Smooth muscle cell (in vitro differentiated cells): ENCODE data around the gene SERPINB12. TPM values are rescaled to one million over a fixed set of nuclear protein-coding genes. Genes with fewer than 3 reads are reported as not detected.

ENCODE experiments used
- DNase-seq: peaks from one replicate; lab custom pipeline; 2025; ENCODE audit not compliant: unreplicated experiment; lab: John Stamatoyannopoulos, UW
- H2AFZ ChIP-seq: fragments of 200-600 bp; sonication (generic); 2 replicates; pipeline ENCODE4 v1.6.0; 2016; ENCODE audit warnings: antibody characterized with exemption, low read depth, mild to moderate bottlenecking
- H3F3A ChIP-seq: fragments of 200-600 bp; sonication (generic); 2 replicates; pipeline ENCODE4 v1.6.0; 2017; ENCODE audit warnings: antibody characterized with exemption, low read depth
- H3K27ac ChIP-seq: fragments of 200-600 bp; sonication (generic); 2 replicates; pipeline ENCODE4 v1.5.1; 2016; ENCODE audit warnings: low read depth, mild to moderate bottlenecking
- H3K27me3 ChIP-seq: fragments of 200-600 bp; sonication (generic); 2 replicates; pipeline ENCODE4 v1.6.1; 2016; ENCODE audit warnings: low read depth, mild to moderate bottlenecking
- H3K36me3 ChIP-seq: fragments of 200-600 bp; sonication (generic); 2 replicates; pipeline ENCODE4 v1.5.1; 2016; ENCODE audit warnings: low read depth
- H3K4me1 ChIP-seq: fragments of 200-600 bp; sonication (generic); 2 replicates; pipeline ENCODE4 v1.5.1; 2016; ENCODE audit warnings: low read depth
- H3K4me2 ChIP-seq: fragments of 200-600 bp; sonication (generic); 2 replicates; pipeline ENCODE4 v1.6.0; 2016; ENCODE audit warnings: mild to moderate bottlenecking
- H3K4me3 ChIP-seq: fragments of 200-600 bp; sonication (generic); 2 replicates; pipeline ENCODE4 v1.5.1; 2016; ENCODE audit warnings: mild to moderate bottlenecking
- H3K79me2 ChIP-seq: fragments of 200-600 bp; sonication (generic); 2 replicates; pipeline ENCODE4 v1.6.0; 2016; ENCODE audit warnings: low read depth, mild to moderate bottlenecking
- H3K9ac ChIP-seq: fragments of 200-600 bp; sonication (generic); 2 replicates; pipeline ENCODE4 v1.6.0; 2016; ENCODE audit warnings: low read depth
- H3K9me3 ChIP-seq: fragments of 200-600 bp; sonication (generic); replicated peaks from 2 replicates; pipeline ENCODE4 v1.5.1; 2016; ENCODE audit warnings: low read depth
- H4K20me1 ChIP-seq: fragments of 200-600 bp; sonication (generic); 2 replicates; pipeline ENCODE4 v1.6.0; 2016; ENCODE audit warnings: low read depth
- CTCF ChIP-seq: fragments of 200-600 bp; sonication (generic); IDR thresholded peaks from 2 replicates; pipeline ENCODE4 v1.5.1; 2017; ENCODE audit warnings: borderline replicate concordance, mild to moderate bottlenecking, antibody characterized with exemption; ENCODE audit not compliant: insufficient read depth, poor library complexity, severe bottlenecking
- WGBS: methylation state at CpG from one replicate; pipeline ENCODE4 v1.1.7; 2016; ENCODE audit warnings: low lambda C conversion rate; 5-methylcytosine and 5-hydroxymethylcytosine counted together
- polyA plus RNA-seq: library from polyadenylated mRNA; unstranded; fragments of >200 nt; fragmentation: Nextera tagmentation; extraction: Ambion mirVana; gene quantifications from 2 replicates; pipeline ENCODE4 v1.2.1, GENCODE V29; 2016
- total RNA-seq: library from RNA; depleted of rRNA; stranded (reverse); fragments of >200 nt; gene quantifications from 2 replicates; pipeline ENCODE4 v1.2.3, GENCODE V29; 2014

The SERPINB12 gene
- total and polyA plus RNA-seq, 2 experiments from 2014 or later: 1.3 to 16.4 TPM

GRCh38 chr18:63590966-63591695, 49.0 kb downstream of the SERPINB12 start:
- H3K9me3 ChIP-seq: no peaks in the 10 kb centered on the region
- no peak overlapping the region for H3K9ac ChIP-seq
- H3F3A ChIP-seq: no peaks in the 10 kb centered on the region
- H3K4me2 ChIP-seq: no peak overlapping the region
- no peaks in the 10 kb centered on the region for H3K36me3 ChIP-seq
- H3K27ac ChIP-seq: no peak overlapping the region
- no peaks in the 10 kb centered on the region for H3K27me3 ChIP-seq
- no peak overlapping the region for H3K4me3 ChIP-seq
- H2AFZ ChIP-seq: no peak overlapping the region
- no peaks in the 10 kb centered on the region for H4K20me1 ChIP-seq
- H3K79me2 ChIP-seq: no peaks in the 10 kb centered on the region
- TF ChIP-seq CTCF: no peak
- no peak for DNase-seq
- no peaks in the 10 kb centered on the region for H3K4me1 ChIP-seq
- WGBS: over 99% methylated on average over 3 of the region's 3 CpGs

GRCh38 chr18:63591725-63592124, 49.6 kb downstream of the SERPINB12 start:
- no peak for DNase-seq
- no peaks in the 10 kb centered on the region for H3K27me3 ChIP-seq
- H3K36me3 ChIP-seq: no peaks in the 10 kb centered on the region
- H3K9me3 ChIP-seq: no peaks in the 10 kb centered on the region
- H4K20me1 ChIP-seq: no peaks in the 10 kb centered on the region
- no peaks in the 10 kb centered on the region for H3F3A ChIP-seq
- no peak overlapping the region for H2AFZ ChIP-seq
- no peaks in the 10 kb centered on the region for H3K79me2 ChIP-seq
- no peak for TF ChIP-seq CTCF
- 46% methylated on average over 3 of the region's 3 CpGs for WGBS
- H3K4me1 ChIP-seq: no peaks in the 10 kb centered on the region
- no peak overlapping the region for H3K27ac ChIP-seq
- no peak overlapping the region for H3K4me3 ChIP-seq
- H3K9ac ChIP-seq: no peak overlapping the region
- H3K4me2 ChIP-seq: no peak overlapping the region

DNA sequence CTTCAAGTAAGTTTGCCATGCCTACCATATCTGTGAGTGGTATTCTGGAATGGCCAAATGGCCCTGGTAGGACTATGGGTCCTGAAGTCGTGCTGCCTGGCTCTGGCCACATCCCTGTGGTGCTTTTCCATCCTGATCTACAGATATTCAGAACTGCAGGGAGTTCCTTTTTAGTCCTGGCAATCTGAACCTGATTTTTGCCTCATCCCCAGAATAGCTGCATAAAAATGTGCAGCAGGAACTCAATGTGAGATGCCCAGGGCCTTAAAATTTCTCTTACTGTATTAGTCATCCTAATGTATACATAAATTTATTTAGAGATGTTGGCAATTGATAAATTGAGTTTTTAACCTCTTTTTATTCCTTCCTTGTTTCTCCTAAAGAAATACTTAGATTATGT, 50.3 kb downstream of the SERPINB12 start:
- Histone ChIP-seq H3F3A (no peaks in the 10 kb centered on the region), H3K27ac (no peak overlapping the region), H3K9me3 (no peaks in the 10 kb centered on the region), H3K27me3 (no peaks in the 10 kb centered on the region), H2AFZ (no peak overlapping the region), H3K4me2 (no peak overlapping the region), H3K4me3 (no peak overlapping the region), H3K4me1 (no peaks in the 10 kb centered on the region), H3K36me3 (no peaks in the 10 kb centered on the region), H3K79me2 (no peaks in the 10 kb centered on the region), H4K20me1 (no peaks in the 10 kb centered on the region), H3K9ac (no peak overlapping the region)
- DNase-seq: no peak
- WGBS: 73% methylated on average over 1 of the region's 1 CpG
- no peak for TF ChIP-seq CTCF

- H3K4me2 ChIP-seq: no peak overlapping the region
- H3K79me2 ChIP-seq: no peaks in the 10 kb centered on the region
- H2AFZ ChIP-seq: no peak overlapping the region
- DNase-seq: no peak
- H3K9ac ChIP-seq: no peak overlapping the region
- H3K27me3 ChIP-seq: no peaks in the 10 kb centered on the region
- H3K4me3 ChIP-seq: no peak overlapping the region
- TF ChIP-seq CTCF: no peak
- no peaks in the 10 kb centered on the region for H3F3A ChIP-seq
- no peak overlapping the region for H3K27ac ChIP-seq
- H3K36me3 ChIP-seq: no peaks in the 10 kb centered on the region
- WGBS: 86% methylated on average over 14 of the region's 14 CpGs
- no peaks in the 10 kb centered on the region for H4K20me1 ChIP-seq
- no peaks in the 10 kb centered on the region for H3K4me1 ChIP-seq
- H3K9me3 ChIP-seq: no peaks in the 10 kb centered on the region
These were observed 54.8 kb downstream of the SERPINB12 start for GRCh38 chr18:63596964-63597363.
